ENCODE data around the gene TSPAN33.

- TF ChIP-seq POLR2AphosphoS5 (IDR thresholded peaks at IDR 0.05; ENCODE audit: borderline replicate concordance, low read depth, low read length) (no peak), EZH2 (IDR thresholded peaks at IDR 0.05) (no peak)
Observed at GRCh38 chr7:129209067-129209926, 64.8 kb downstream of the TSPAN33 start.
